Measurements from ENCODE around the gene ENO1. TPM values are rescaled to one million over a fixed set of nuclear protein-coding genes. Genes with fewer than 3 reads are reported as not detected.
A peak's percentile ranks its signal among the peaks of the same experiment; 100 is the strongest.

The ENO1 gene
- total RNA-seq, 2 donors from 2014 or later, result 1,263 to 1,351 TPM

- no peak overlapping the region for H3K27ac ChIP-seq (ENCODE audit: low read depth, low read length)
- Mint-ChIP-seq H3K27me3 (ENCODE audit: insufficient read depth) (no peaks in the 10 kb centered on the region), H3K9me3 (no peaks in the 10 kb centered on the region), H3K4me1 (peaks cover 44% of the 10 kb centered on the region), H3K4me3 (no peak overlapping the region), H3K27ac (peak overlapping the region; percentile 14), H3K36me3 (ENCODE audit: low read depth) (no peaks in the 10 kb centered on the region)
- H3K4me1 ChIP-seq (ENCODE audit: control insufficient read depth, insufficient read depth, low read length), result no peaks in the 10 kb centered on the region
- no peak overlapping the region for H3K9ac ChIP-seq (ENCODE audit: extremely low read depth, low read length, poor library complexity, severe bottlenecking)
- H3K36me3 ChIP-seq (ENCODE audit: control insufficient read depth, insufficient read depth, low read length), result no peaks in the 10 kb centered on the region
- DNase-seq, result no peak
- TF ChIP-seq, protein P1, sequence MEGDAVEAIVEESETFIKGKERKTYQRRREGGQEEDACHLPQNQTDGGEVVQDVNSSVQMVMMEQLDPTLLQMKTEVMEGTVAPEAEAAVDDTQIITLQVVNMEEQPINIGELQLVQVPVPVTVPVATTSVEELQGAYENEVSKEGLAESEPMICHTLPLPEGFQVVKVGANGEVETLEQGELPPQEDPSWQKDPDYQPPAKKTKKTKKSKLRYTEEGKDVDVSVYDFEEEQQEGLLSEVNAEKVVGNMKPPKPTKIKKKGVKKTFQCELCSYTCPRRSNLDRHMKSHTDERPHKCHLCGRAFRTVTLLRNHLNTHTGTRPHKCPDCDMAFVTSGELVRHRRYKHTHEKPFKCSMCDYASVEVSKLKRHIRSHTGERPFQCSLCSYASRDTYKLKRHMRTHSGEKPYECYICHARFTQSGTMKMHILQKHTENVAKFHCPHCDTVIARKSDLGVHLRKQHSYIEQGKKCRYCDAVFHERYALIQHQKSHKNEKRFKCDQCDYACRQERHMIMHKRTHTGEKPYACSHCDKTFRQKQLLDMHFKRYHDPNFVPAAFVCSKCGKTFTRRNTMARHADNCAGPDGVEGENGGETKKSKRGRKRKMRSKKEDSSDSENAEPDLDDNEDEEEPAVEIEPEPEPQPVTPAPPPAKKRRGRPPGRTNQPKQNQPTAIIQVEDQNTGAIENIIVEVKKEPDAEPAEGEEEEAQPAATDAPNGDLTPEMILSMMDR (conservative IDR thresholded peaks at IDR 0.05), result no peak
- peak overlapping the region; percentile 90 for H3K4me3 ChIP-seq (ENCODE audit: low read length)
- 83 to 93% methylated on average over 4 to 5 of the region's 6 CpGs for WGBS, 2 experiments (ENCODE audit: insufficient coverage in 1 of 2, insufficient read length in 1 of 2)
- no peaks in the 10 kb centered on the region for H3K9me3 ChIP-seq (ENCODE audit: control insufficient read depth, low read length)
- no peaks in the 10 kb centered on the region for H3K27me3 ChIP-seq (ENCODE audit: control insufficient read depth, insufficient read depth, low read length, poor library complexity, severe bottlenecking)
These were observed 65.3 kb downstream of the ENO1 start for GRCh38 chr1:8813016-8813763.

- Mint-ChIP-seq H3K4me1 (peaks cover 47% of the 10 kb centered on the region), H3K36me3 (ENCODE audit: low read depth) (no peaks in the 10 kb centered on the region), H3K9me3 (no peaks in the 10 kb centered on the region), H3K27ac (no peak overlapping the region), H3K4me3 (no peak overlapping the region), H3K27me3 (ENCODE audit: insufficient read depth) (no peaks in the 10 kb centered on the region)
- TF ChIP-seq, protein P1 (conservative IDR thresholded peaks at IDR 0.05), result no peak
- H3K9me3 ChIP-seq (ENCODE audit: control insufficient read depth, low read length), result no peaks in the 10 kb centered on the region
- no peak overlapping the region for H3K27ac ChIP-seq (ENCODE audit: low read depth, low read length)
- no peak overlapping the region for H3K4me3 ChIP-seq (ENCODE audit: low read length)
- peak; percentile 10 for DNase-seq
- 94 to 95% methylated on average over 5 to 6 of the region's 6 CpGs for WGBS, 2 experiments (ENCODE audit: insufficient coverage in 1 of 2, insufficient read length in 1 of 2)
- no peaks in the 10 kb centered on the region for H3K4me1 ChIP-seq (ENCODE audit: control insufficient read depth, insufficient read depth, low read length)
- no peaks in the 10 kb centered on the region for H3K27me3 ChIP-seq (ENCODE audit: control insufficient read depth, insufficient read depth, low read length, poor library complexity, severe bottlenecking)
- H3K36me3 ChIP-seq (ENCODE audit: control insufficient read depth, insufficient read depth, low read length), result no peaks in the 10 kb centered on the region
- H3K9ac ChIP-seq (ENCODE audit: extremely low read depth, low read length, poor library complexity, severe bottlenecking), result no peak overlapping the region
These were observed 66.4 kb downstream of the ENO1 start for GRCh38 chr1:8812081-8812480.

Small RNA genes lying within 50 kb of the gene (microRNA-seq; reads per million reads assigned to microRNA genes)
- not detected for gene MIR6728 (ENCODE audit: borderline microRNAs expressed)

Other genes with a start within 250 kb of the ENO1 start
- 100 to 1,000 TPM; 159 to 179 TPM for gene RERE, start 61.0 kb downstream of the ENO1 start, total RNA-seq
- not detected for gene CA6, start 67.2 kb upstream of the ENO1 start, total RNA-seq
- not detected for gene SLC2A7, start 147.7 kb upstream of the ENO1 start, total RNA-seq
- not detected for gene SLC2A5, start 190.9 kb upstream of the ENO1 start, total RNA-seq